Sciatic nerve (tissue), 2 donors: Measurements from ENCODE around the gene CSF2RB. TPM values are rescaled to one million over a fixed set of nuclear protein-coding genes. Genes with fewer than 3 reads are reported as not detected.
A peak's percentile ranks its signal among the peaks of the same experiment; 100 is the strongest.

ENCODE experiments used
- ATAC-seq: fragments of 200-7000 bp; cut with Tn5 transposase; one replicate; pipeline ENCODE4 v1.9.1; 2020; ENCODE audit warnings: mild to moderate bottlenecking, moderate library complexity
- DNase-seq: peaks from one replicate; pipeline ENCODE4 v3.0.0-alpha.2; 2020; ENCODE audit warnings: low spot score
- intact Hi-C: fragments of 100-400 bp; cut with DNase I; formaldehyde crosslinking; loops from one replicate; pipeline ENCODE4 v1.14.2; 2022
- total RNA-seq: library from RNA; stranded (reverse); fragmentation: NEBNext Ultra II Directional; extraction: Animal tissue kit (Norgen Biotek cat#: 25700); gene quantifications from one replicate; pipeline ENCODE4 v1.2.1, GENCODE V29; 2021
- donor health status: DM: no; HTN: no; CAD: no.
- donor health status: DM: no; HTN: no; CAD: no.

The CSF2RB gene
- total RNA-seq, 1 donor from 2014 or later: 10.1 TPM

DNA sequence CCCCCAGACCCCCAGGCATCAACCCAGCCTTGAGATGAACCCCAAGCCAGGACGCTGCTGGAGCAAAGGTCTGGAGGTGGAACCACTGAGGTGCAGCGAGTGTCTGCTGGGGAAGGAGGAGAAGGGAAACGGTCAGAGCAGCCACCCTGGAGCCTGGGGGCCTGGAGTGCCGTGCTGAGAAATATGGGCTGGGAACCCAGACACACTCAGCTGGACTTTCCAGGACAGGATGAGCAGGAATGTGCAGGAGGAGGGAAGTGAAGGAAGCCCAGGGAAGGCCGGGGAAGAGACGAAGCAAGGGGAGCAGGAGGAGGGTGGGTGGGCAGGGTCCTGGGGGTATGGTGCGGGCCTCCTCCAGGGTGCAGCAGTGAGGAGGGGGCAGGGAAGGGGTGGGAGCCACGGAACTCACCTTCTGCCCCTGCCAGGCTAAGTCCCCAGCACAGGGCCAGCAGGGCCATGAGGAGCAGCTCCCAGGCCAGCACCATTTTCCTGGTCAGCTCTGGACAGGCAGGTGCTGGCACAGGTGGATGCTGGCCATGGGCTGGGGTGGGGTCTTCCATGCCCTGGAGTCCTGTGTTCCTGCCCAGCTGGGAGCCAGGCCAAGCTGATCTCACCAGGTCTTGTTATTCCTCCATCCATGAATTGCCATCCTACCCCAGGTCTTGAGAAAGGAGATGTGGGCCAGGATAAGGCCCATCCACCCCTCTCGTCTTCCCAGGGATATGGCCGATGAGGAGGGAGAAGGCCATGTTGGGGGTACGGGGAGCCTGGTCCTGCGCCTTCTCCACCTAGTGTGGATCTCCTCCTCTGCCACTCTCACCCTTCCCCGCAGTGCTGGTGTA is 40.0 kb downstream of the CSF2RB start:
- DNase-seq (no peak), ATAC-seq (no peak)
- intact Hi-C loops: no loop called here

DNA sequence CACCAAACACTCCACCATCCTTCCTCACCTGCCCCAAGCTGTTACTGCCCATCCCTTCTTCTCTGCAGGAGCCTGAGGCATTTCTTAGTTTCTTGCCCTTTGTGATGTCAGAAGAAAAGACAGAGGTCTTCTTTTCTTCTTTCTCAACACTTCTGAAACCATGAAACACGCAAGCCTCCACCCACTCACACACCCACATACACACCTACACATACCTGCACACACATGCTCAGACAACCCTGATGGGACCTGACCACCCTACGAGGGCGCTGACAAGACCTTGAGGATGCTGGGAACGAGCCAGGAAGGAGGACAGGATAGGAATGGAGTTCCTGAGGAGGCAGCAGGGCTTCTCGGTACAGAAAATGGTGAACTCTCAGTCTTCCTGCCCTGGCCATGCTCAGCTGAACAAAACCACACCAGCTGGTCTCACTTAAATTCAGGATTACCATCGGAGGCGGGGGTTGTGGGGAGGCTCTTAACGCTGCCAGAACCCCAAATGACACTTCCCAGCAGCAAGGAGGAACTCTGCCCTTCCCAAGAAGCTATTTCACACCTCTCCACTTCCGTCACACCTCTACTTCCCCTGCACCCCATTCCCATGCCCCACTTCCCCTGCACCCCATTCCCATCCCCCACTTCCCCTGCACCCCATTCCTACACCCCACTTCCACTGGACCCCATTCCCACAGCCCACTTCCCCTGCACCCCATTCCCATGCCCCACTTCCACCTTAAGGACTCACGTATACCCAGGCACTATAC is 41.0 kb downstream of the CSF2RB start:
- ATAC-seq: no peak
- no peak for DNase-seq
- intact Hi-C loops: no loop called here

GRCh38 chr22:36955691-36956090 is 42.3 kb downstream of the CSF2RB start:
- DNase-seq (no peak), ATAC-seq (no peak)
- intact Hi-C loops: no loop called here

DNA sequence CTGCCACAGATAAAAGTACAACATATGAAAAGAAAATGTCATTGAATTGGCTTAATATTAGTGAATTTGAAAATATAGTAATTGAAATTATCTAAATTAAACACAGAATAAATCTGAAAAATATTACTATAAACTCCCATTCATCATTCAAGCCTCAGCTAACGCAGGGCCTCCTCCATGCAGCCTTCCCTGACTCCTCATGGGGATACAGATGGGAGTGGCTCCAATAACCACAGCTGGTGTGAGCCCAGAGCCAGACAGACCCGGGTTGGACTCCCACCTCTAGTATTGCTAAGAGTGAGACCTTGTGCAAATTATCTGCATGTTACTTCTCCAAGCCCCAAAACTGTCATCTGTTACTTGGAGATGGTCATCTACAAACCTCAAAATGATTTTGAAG is 44.9 kb downstream of the CSF2RB start:
- DNase-seq: no peak
- intact Hi-C loops: no loop called here
- ATAC-seq: no peak

DNA sequence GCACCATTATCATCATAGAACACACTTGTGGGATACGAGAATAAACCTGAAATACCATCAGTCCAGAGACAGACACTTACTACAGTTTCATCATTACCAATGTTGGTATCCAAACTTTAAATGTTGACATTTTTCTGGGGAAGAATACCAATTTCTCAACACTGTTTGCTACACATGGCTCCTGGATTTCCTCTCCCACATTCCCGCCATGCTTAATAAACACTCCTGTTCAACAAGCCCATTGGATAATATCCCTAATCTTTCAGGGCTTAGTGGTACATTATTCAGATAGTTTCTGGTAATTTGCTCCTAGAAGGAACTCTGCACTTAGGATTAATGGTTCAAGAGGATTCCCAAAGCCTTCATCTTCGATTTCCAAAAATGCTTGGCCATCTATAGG is 48.2 kb downstream of the CSF2RB start:
- DNase-seq: no peak
- no peak for ATAC-seq
- intact Hi-C loops: no loop called here

- DNase-seq: no peak
- intact Hi-C loops: no loop called here
- ATAC-seq: no peak
Observed at GRCh38 chr22:36963302-36963701, 49.9 kb downstream of the CSF2RB start.

- ATAC-seq: no peak
- no peak for DNase-seq
- intact Hi-C loops: no loop called here
Observed at GRCh38 chr22:36964106-36964505, 50.7 kb downstream of the CSF2RB start.

DNA sequence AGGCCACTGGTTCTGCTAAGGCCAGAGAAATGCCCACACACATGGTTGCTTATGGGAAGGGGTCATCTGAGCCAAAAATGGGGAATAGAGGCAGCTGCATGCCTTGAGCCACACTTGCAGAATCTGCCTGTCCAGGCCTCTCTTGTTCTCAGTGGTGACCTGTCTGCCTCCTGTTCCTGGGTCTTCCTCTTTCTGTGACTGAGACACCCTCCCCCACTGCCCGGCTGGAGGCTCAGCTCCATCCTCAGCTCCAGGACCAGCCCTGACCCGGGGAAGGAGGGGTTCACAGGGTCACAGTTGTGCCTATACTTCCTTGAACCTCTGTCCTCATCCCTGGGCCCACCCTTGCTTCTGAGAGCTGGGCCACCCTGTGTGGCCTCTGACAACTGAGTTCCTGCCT is 52.3 kb downstream of the CSF2RB start:
- no peak for ATAC-seq
- intact Hi-C loops: no loop called here
- DNase-seq: no peak

GRCh38 chr22:36966851-36967540 is 53.6 kb downstream of the CSF2RB start:
- intact Hi-C loops: no loop called here
- DNase-seq (no peak), ATAC-seq (no peak)

DNA sequence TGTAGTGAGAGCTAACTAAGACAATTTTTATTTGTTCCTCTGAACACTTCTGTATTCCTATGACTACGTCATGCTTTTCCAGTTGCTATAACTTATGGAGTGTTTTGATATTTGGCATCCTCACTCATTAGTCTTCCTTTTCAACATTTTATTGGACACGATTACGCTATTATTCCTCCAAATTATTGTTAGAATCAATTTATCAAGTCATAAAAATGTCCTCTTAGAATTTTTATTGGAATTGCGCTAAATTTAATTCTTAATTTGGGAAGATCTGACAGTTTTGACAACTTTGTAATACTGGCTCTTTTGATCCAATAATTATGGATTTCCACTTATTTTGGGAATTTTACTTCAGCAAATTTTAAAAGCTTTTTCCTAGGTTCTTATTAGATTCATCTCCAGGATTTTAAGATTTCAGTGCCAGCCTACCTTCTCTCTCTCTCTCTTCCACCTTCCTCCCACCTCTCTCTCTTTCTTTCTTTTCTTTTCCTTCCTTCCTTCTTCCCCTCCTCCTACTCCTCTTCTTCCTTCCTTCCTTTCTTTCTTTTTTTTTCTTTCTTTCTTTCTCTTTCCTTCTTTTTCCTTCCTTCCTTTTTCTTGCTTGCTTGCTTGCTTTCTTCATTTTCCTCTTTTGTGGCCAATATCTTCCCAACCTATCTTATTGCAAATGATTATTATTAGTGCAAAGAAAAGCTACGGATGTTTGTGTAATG is 55.0 kb downstream of the CSF2RB start:
- intact Hi-C loops: no loop called here
- ATAC-seq (no peak), DNase-seq (no peak)

DNA sequence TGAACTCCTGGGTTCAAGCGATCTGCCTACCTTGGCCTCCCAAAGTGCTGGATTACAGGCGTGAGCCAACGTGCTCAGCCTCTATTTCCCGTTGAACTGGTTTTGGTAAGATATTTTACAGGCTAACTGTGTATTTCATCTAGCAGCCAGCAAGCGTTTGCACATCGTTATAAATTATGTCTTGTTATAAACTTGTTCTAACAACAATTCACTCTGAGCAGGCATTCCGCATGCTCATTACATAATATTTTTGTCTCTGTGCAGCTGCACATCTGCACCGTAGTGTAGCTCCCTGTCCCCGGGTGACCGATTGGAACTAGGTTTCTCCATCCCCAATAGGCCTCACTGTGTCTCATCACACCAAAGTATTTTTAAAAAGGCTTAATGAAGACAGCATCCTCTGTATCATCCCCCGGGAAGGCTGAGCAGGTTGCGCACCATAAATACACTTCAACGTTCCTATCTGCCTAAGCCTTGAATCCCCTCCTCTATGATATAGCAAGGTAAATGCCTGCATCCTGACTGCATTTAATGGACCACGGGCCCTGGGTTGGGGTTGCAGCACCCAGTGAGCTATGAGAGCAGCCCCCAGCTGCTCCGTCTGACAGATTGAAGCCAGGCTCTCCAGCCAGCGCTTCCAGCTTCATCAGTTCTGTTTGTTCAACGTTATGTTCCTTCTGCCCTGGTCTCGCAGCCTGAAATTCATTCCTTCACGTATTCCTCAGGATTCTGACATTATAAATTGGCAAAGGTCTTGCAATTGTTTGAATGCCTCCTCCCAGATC is 58.1 kb downstream of the CSF2RB start:
- ATAC-seq (no peak), DNase-seq (no peak)
- intact Hi-C loops: no loop called here

GRCh38 chr22:36976606-36977005 is 63.2 kb downstream of the CSF2RB start:
- ATAC-seq (no peak), DNase-seq (no peak)
- intact Hi-C loops: no loop called here

GRCh38 chr22:36977401-36977861 is 64.0 kb downstream of the CSF2RB start:
- intact Hi-C loops: no loop called here
- ATAC-seq (peak; percentile 70), DNase-seq (peak; percentile 75)

GRCh38 chr22:36977947-36978660 is 64.7 kb downstream of the CSF2RB start:
- peak; percentile 94 for DNase-seq
- intact Hi-C loops: no loop called here
- peak; percentile 98 for ATAC-seq

DNA sequence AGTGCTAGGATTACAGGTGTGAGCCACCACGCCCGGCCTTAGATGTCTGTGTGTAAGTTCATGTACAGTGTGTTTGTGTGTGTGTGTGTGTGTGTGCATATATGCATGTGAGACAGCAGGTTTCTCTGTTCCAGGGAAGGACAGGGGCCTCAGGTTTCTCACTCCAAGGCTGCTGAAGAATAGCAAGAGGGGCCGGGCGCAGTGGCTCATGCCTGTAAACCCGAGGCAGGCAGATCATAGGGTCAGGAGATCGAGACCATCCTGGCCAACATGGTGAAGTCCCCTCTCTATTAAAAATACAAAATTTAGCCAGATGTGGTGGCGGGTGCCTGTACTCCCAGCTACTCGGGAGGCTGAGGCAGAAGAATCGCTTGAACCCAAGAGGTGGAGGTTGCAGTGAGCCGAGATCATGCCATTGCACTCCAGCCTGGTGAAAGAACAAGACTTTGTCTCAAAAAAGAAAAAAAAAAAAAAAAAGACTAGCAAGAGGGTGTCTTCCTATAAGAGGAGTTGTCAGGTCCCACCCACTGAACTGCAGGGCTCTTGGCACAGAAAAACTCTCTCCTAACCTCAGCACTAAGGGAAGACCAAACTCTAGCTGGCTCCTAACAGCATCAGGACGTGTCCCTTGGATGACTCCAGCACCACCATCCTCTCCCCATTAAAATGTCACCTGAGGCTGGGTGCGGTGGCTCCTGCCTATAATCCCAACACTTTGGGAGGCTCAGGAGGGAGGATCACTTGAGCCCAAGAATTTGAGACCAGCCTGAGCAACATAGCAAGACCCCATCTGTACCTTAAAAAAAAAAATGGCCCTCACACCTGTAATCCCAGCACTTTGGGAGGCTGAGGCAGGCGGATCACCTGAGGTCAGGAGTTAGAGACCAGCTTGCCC is 65.8 kb downstream of the CSF2RB start:
- ATAC-seq (no peak), DNase-seq (no peak)
- intact Hi-C loops: no loop called here

DNA sequence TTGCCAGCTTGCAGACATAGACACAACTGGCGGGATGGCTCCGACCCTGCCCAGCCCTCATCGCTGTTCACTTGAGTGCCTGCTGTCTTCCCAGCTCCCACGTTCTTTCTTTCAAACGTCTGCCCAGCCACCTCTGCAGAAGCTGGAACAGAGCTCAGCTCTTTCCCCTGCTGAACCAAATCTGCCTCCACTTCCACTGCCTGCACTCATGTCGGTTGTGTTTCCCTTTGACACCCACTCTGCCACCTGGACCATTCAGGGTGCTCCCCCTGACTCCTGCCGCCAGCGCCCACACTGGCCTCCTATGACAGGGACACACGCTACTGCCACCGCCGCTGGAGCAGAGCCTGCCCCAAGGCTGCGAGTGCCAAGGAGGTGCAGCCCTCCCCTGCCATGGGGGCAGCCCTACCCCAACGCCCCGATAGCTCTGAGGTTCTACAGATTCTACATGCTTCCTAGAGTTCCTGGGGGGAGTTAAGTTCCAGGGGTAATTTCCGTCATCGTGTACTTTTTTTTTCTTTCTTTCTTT is 67.9 kb downstream of the CSF2RB start:
- ATAC-seq: no peak
- intact Hi-C loops: loop anchor here (5.0 kb wide), 1 partner anchor 199 kb away; no protein-coding TSS in a partner anchor
- no peak for DNase-seq
